ENCODE results near the gene RPTOR.

DNA sequence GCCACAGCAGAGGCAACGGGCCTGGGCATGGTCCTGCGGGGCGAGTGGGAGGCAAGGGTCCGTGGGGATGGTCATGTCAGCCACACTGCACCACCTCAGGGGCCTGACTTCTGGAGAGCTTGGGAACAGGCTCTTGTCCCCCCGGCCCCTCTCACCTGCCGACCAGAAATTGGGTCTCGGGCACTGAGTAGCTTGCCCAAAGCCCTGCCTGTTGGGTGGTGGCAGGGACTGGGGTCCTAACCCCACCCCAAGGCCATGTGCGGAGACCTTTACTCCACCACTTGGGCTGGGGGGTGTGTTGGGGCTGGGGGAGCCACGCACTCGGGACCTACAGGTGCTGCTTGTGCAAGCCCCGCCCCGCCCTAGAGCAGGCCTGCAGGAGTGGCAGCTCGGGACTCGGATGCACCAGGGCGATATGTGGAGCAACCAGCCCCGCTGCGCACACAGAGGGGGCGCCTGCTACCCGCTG lies 422.8 kb downstream of the RPTOR start:
- TF ChIP-seq ZNF660 (tag by site-specific recombination; IDR thresholded peaks at IDR 0.05) (no peak), ZNF600 (tag by site-specific recombination; IDR thresholded peaks at IDR 0.05) (no peak), BCL6B (tag by site-specific recombination; IDR thresholded peaks at IDR 0.05) (no peak), ZNF791 (tag by site-specific recombination; IDR thresholded peaks at IDR 0.05) (no peak), ATF2 (tag by site-specific recombination; IDR thresholded peaks at IDR 0.05; ENCODE audit: low read depth) (no peak), YY1 (tag by site-specific recombination; IDR thresholded peaks at IDR 0.05) (no peak), ZSCAN30 (tag by site-specific recombination; IDR thresholded peaks at IDR 0.05) (no peak), ZNF548 (tag by site-specific recombination; IDR thresholded peaks at IDR 0.05) (no peak)
- TF ChIP-seq, protein P1, sequence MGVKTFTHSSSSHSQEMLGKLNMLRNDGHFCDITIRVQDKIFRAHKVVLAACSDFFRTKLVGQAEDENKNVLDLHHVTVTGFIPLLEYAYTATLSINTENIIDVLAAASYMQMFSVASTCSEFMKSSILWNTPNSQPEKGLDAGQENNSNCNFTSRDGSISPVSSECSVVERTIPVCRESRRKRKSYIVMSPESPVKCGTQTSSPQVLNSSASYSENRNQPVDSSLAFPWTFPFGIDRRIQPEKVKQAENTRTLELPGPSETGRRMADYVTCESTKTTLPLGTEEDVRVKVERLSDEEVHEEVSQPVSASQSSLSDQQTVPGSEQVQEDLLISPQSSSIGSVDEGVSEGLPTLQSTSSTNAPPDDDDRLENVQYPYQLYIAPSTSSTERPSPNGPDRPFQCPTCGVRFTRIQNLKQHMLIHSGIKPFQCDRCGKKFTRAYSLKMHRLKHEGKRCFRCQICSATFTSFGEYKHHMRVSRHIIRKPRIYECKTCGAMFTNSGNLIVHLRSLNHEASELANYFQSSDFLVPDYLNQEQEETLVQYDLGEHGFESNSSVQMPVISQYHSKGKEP (tag by site-specific recombination; IDR thresholded peaks at IDR 0.05) = no peak
- TF ChIP-seq, protein P2, sequence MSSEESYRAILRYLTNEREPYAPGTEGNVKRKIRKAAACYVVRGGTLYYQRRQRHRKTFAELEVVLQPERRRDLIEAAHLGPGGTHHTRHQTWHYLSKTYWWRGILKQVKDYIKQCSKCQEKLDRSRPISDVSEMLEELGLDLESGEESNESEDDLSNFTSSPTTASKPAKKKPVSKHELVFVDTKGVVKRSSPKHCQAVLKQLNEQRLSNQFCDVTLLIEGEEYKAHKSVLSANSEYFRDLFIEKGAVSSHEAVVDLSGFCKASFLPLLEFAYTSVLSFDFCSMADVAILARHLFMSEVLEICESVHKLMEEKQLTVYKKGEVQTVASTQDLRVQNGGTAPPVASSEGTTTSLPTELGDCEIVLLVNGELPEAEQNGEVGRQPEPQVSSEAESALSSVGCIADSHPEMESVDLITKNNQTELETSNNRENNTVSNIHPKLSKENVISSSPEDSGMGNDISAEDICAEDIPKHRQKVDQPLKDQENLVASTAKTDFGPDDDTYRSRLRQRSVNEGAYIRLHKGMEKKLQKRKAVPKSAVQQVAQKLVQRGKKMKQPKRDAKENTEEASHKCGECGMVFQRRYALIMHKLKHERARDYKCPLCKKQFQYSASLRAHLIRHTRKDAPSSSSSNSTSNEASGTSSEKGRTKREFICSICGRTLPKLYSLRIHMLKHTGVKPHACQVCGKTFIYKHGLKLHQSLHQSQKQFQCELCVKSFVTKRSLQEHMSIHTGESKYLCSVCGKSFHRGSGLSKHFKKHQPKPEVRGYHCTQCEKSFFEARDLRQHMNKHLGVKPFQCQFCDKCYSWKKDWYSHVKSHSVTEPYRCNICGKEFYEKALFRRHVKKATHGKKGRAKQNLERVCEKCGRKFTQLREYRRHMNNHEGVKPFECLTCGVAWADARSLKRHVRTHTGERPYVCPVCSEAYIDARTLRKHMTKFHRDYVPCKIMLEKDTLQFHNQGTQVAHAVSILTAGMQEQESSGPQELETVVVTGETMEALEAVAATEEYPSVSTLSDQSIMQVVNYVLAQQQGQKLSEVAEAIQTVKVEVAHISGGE (tag by site-specific recombination; conservative IDR thresholded peaks at IDR 0.05; ENCODE audit: low read depth) = no peak
